Activated T-helper 1 cell treated with anti-CD3 and anti-CD28 coated beads, Interleukin-2, amount 50 U/mL, for 16 hours (primary cell): Measurements from ENCODE around the gene BCAR1.
"Not testable (repeated sequence)": the region's sequence is repeated elsewhere in the genome, so short reads cannot be mapped to it uniquely, and the experiment has no call there.

ENCODE experiments used
- DNase-seq, 2 donors: peaks; one replicate each; pipeline ENCODE4 v3.0.0-alpha.2; 2020; ENCODE audit warnings: low read depth in 1 of 2, low spot score in 1 of 2

Gene BCAR1

GRCh38 chr16:75272097-75272551 lies 20.7 kb upstream of the BCAR1 start:
- no peak for DNase-seq

GRCh38 chr16:75271441-75272096 lies 20.1 kb upstream of the BCAR1 start:
- DNase-seq = no peak

GRCh38 chr16:75269358-75269757 lies 17.9 kb upstream of the BCAR1 start:
- not testable (repeated sequence) for DNase-seq

- no peak for DNase-seq
These were observed 16.3 kb upstream of the BCAR1 start for GRCh38 chr16:75267631-75268264.

GRCh38 chr16:75266738-75267630 lies 15.6 kb upstream of the BCAR1 start:
- no peak for DNase-seq

- DNase-seq = no peak
These were observed 14.7 kb upstream of the BCAR1 start for GRCh38 chr16:75265911-75266701.

GRCh38 chr16:75264999-75265910 lies 13.8 kb upstream of the BCAR1 start:
- DNase-seq = no peak

GRCh38 chr16:75264457-75264998 lies 13.1 kb upstream of the BCAR1 start:
- no peak for DNase-seq

GRCh38 chr16:75263963-75264445 lies 12.6 kb upstream of the BCAR1 start:
- DNase-seq = no peak

- no peak for DNase-seq
These were observed 12.0 kb upstream of the BCAR1 start for GRCh38 chr16:75263291-75263962.

GRCh38 chr16:75262800-75263127 lies 11.3 kb upstream of the BCAR1 start:
- no peak for DNase-seq

GRCh38 chr16:75262104-75262799 lies 10.8 kb upstream of the BCAR1 start:
- no peak for DNase-seq

GRCh38 chr16:75261590-75262078 lies 10.2 kb upstream of the BCAR1 start:
- no peak for DNase-seq

- DNase-seq = no peak
These were observed 9.6 kb upstream of the BCAR1 start for GRCh38 chr16:75260851-75261589.

GRCh38 chr16:75258807-75259141 lies 7.3 kb upstream of the BCAR1 start:
- no peak for DNase-seq

- no peak for DNase-seq
These were observed 6.7 kb upstream of the BCAR1 start for GRCh38 chr16:75257886-75258806.
